HFFc6 (cell line): ENCODE data around the gene RRP7A. TPM values are rescaled to one million over a fixed set of nuclear protein-coding genes. Genes with fewer than 3 reads are reported as not detected.
"Not testable (repeated sequence)": the region's sequence is repeated elsewhere in the genome, so short reads cannot be mapped to it uniquely, and the experiment has no call there.

Experiments
- DNase-seq: peaks from one replicate; pipeline ENCODE4 v3.0.0-alpha.2; 2018
- H3K27ac Mint-ChIP-seq: 2 replicates; pipeline ENCODE4 v1.8.0; 2020; ENCODE audit warnings: mild to moderate bottlenecking, mixed read lengths
- H3K27me3 Mint-ChIP-seq: 2 replicates; pipeline ENCODE4 v1.8.0; 2021; ENCODE audit warnings: mild to moderate bottlenecking, moderate library complexity, mixed read lengths; ENCODE audit not compliant: insufficient read depth
- H3K36me3 Mint-ChIP-seq: 2 replicates; pipeline ENCODE4 v1.8.0; 2021; ENCODE audit warnings: low read depth, mixed read lengths
- H3K4me1 Mint-ChIP-seq: 2 replicates; pipeline ENCODE4 v1.8.0; 2020; ENCODE audit warnings: low read depth, mixed read lengths
- H3K4me3 Mint-ChIP-seq: 2 replicates; pipeline ENCODE4 v1.8.0; 2020; ENCODE audit warnings: mild to moderate bottlenecking, moderate library complexity, mixed read lengths
- H3K9me3 Mint-ChIP-seq: 2 replicates; pipeline ENCODE4 v1.8.0; 2020; ENCODE audit warnings: mild to moderate bottlenecking, mixed read lengths
- CTCF ChIP-seq: fragments of 200-600 bp; sonication (generic); IDR thresholded peaks from 2 replicates; pipeline ENCODE4 v1.5.0; 2021; ENCODE audit warnings: antibody characterized with exemption, mild to moderate bottlenecking
- total RNA-seq, 6 experiments: library from RNA; stranded (reverse); fragmentation: NEBNext Ultra II Directional; extraction: Animal tissue kit (Norgen Biotek cat#: 25700); gene quantifications; 2 replicates in 1 of 6; 3 replicates in 5 of 6; pipeline ENCODE4 v1.2.3, GENCODE V29; 2021

The RRP7A gene
- total RNA-seq, 6 experiments from 2014 or later, result 88.7 to 107 (median 97.5) TPM

GRCh38 chr22:42500161-42500835, 19.3 kb downstream of the RRP7A start:
- Mint-ChIP-seq H3K4me3 (no peak overlapping the region), H3K27me3 (peaks cover 11% of the 10 kb centered on the region), H3K4me1 (no peaks in the 10 kb centered on the region), H3K9me3 (no peaks in the 10 kb centered on the region), H3K36me3 (no peaks in the 10 kb centered on the region), H3K27ac (no peak overlapping the region)
- DNase-seq, result no peak
- TF ChIP-seq CTCF, result no peak

GRCh38 chr22:42499773-42500160, 19.8 kb downstream of the RRP7A start:
- DNase-seq, H3K27ac Mint-ChIP-seq: not testable (repeated sequence)

GRCh38 chr22:42495533-42496141, 24.0 kb downstream of the RRP7A start:
- not testable (repeated sequence) for DNase-seq, H3K9me3 Mint-ChIP-seq, H3K4me3 Mint-ChIP-seq, H3K4me1 Mint-ChIP-seq, H3K36me3 Mint-ChIP-seq, H3K27ac Mint-ChIP-seq
- peaks cover 11% of the 10 kb centered on the region for H3K27me3 Mint-ChIP-seq

More at GRCh38 chr22:42499773-42500160, 19.8 kb downstream of the RRP7A start:
- H3K36me3 Mint-ChIP-seq, H3K9me3 Mint-ChIP-seq, H3K4me1 Mint-ChIP-seq, H3K4me3 Mint-ChIP-seq: not testable (repeated sequence)
- H3K27me3 Mint-ChIP-seq, result peaks cover 12% of the 10 kb centered on the region

GRCh38 chr22:42493393-42493792, 26.2 kb downstream of the RRP7A start:
- no peak overlapping the region for H3K4me3 Mint-ChIP-seq
- peaks cover 23% of the 10 kb centered on the region for H3K27me3 Mint-ChIP-seq
- no peak for TF ChIP-seq CTCF
- H3K36me3 Mint-ChIP-seq, result no peaks in the 10 kb centered on the region
- no peak overlapping the region for H3K27ac Mint-ChIP-seq
- H3K9me3 Mint-ChIP-seq, result no peaks in the 10 kb centered on the region
- no peak for DNase-seq
- no peaks in the 10 kb centered on the region for H3K4me1 Mint-ChIP-seq

- no peaks in the 10 kb centered on the region for H3K9me3 Mint-ChIP-seq
- no peaks in the 10 kb centered on the region for H3K4me1 Mint-ChIP-seq
- no peak overlapping the region for H3K27ac Mint-ChIP-seq
- DNase-seq, result no peak
- TF ChIP-seq CTCF, result no peak
- no peaks in the 10 kb centered on the region for H3K36me3 Mint-ChIP-seq
- H3K4me3 Mint-ChIP-seq, result no peak overlapping the region
- peaks cover 23% of the 10 kb centered on the region for H3K27me3 Mint-ChIP-seq
Observed at GRCh38 chr22:42492323-42492690, 27.3 kb downstream of the RRP7A start.

- no peak for TF ChIP-seq CTCF
- peaks cover 17% of the 10 kb centered on the region for H3K27me3 Mint-ChIP-seq
- H3K4me3 Mint-ChIP-seq, result no peak overlapping the region
- no peak overlapping the region for H3K27ac Mint-ChIP-seq
- no peaks in the 10 kb centered on the region for H3K9me3 Mint-ChIP-seq
- no peaks in the 10 kb centered on the region for H3K4me1 Mint-ChIP-seq
- no peak for DNase-seq
- no peaks in the 10 kb centered on the region for H3K36me3 Mint-ChIP-seq
Observed at GRCh38 chr22:42490243-42490832, 29.3 kb downstream of the RRP7A start.
